Measurements from ENCODE around the gene CXCL5.
A peak's percentile ranks its signal among the peaks of the same experiment; 100 is the strongest.

Gene CXCL5

GRCh38 chr4:73998040-73999011 is at the start of gene CXCL5:
TSS of gene CXCL5 (minus strand) at chr4:73998677. CDS start at chr4:73998581, 96 bp downstream.
- DNase-seq: no peak

GRCh38 chr4:74047152-74047551 is 48.7 kb upstream of the CXCL5 start:
- DNase-seq: no peak

GRCh38 chr4:74045772-74046171 is 47.3 kb upstream of the CXCL5 start:
- no peak for DNase-seq

- DNase-seq: no peak
These were observed 46.8 kb upstream of the CXCL5 start for GRCh38 chr4:74045247-74045646.

GRCh38 chr4:74044677-74045076 is 46.2 kb upstream of the CXCL5 start:
- DNase-seq: no peak

GRCh38 chr4:74042681-74043080 is 44.2 kb upstream of the CXCL5 start:
- no peak for DNase-seq

GRCh38 chr4:74041418-74041817 is 42.9 kb upstream of the CXCL5 start:
- no peak for DNase-seq

- no peak for DNase-seq
These were observed 40.9 kb upstream of the CXCL5 start for GRCh38 chr4:74039315-74039763.

- DNase-seq: no peak
These were observed 40.2 kb upstream of the CXCL5 start, which contains the start of gene CXCL3 for GRCh38 chr4:74038425-74039314. TSS of gene CXCL3 (minus strand) at chr4:74038689. CDS start at chr4:74038611, 78 bp downstream.

- no peak for DNase-seq
These were observed 39.6 kb upstream of the CXCL5 start for GRCh38 chr4:74038086-74038424.

GRCh38 chr4:74037076-74037955 is 38.8 kb upstream of the CXCL5 start:
- peak; percentile 1 for DNase-seq

GRCh38 chr4:74033739-74034138 is 35.3 kb upstream of the CXCL5 start:
- DNase-seq: no peak

- no peak for DNase-seq
These were observed 33.6 kb upstream of the CXCL5 start for GRCh38 chr4:74032064-74032463.

GRCh38 chr4:74031576-74031975 is 33.1 kb upstream of the CXCL5 start:
- DNase-seq: no peak

- no peak for DNase-seq
These were observed 31.8 kb upstream of the CXCL5 start for GRCh38 chr4:74030285-74030684.

- DNase-seq: no peak
These were observed 30.0 kb upstream of the CXCL5 start for GRCh38 chr4:74028504-74028903.

GRCh38 chr4:74023709-74024108 is 25.2 kb upstream of the CXCL5 start:
- no peak for DNase-seq

- DNase-seq: no peak
These were observed 23.1 kb upstream of the CXCL5 start for GRCh38 chr4:74021601-74022000.

- no peak for DNase-seq
These were observed 20.3 kb upstream of the CXCL5 start for GRCh38 chr4:74018771-74019170.

- no peak for DNase-seq
These were observed 19.6 kb upstream of the CXCL5 start for GRCh38 chr4:74018116-74018515.

GRCh38 chr4:74016068-74016467 is 17.6 kb upstream of the CXCL5 start:
- no peak for DNase-seq

- DNase-seq: no peak
These were observed 16.8 kb upstream of the CXCL5 start for GRCh38 chr4:74015126-74015780.

Data from NCI-H1436 treated with DMSO at 0.1 percent for 48 hours (cell line).